BLaER1 (cell line): ENCODE measurements around the gene AQP9.
"Not testable (repeated sequence)": the region's sequence is repeated elsewhere in the genome, so short reads cannot be mapped to it uniquely, and the experiment has no call there.

Experiments used
- H3K27ac ChIP-seq: shearing (Covaris generic); formaldehyde crosslinking; 2 replicates; pipeline ENCODE4 v1.8.1; 2022
- H3K27me3 ChIP-seq: shearing (Covaris generic); formaldehyde crosslinking; 2 replicates; pipeline ENCODE4 v1.8.1; 2022
- H3K36me3 ChIP-seq: shearing (Covaris generic); formaldehyde crosslinking; 2 replicates; pipeline ENCODE4 v1.8.1; 2022
- H3K4me1 ChIP-seq: shearing (Covaris generic); formaldehyde crosslinking; 2 replicates; pipeline ENCODE4 v1.8.1; 2022
- H3K4me2 ChIP-seq: shearing (Covaris generic); formaldehyde crosslinking; 2 replicates; pipeline ENCODE4 v1.8.1; 2022
- H3K4me3 ChIP-seq: shearing (Covaris generic); formaldehyde crosslinking; 2 replicates; pipeline ENCODE4 v1.8.1; 2022
- H3K9ac ChIP-seq: shearing (Covaris generic); formaldehyde crosslinking; 2 replicates; pipeline ENCODE4 v1.8.1; 2022
- H3K9me3 ChIP-seq: shearing (Covaris generic); formaldehyde crosslinking; 2 replicates; pipeline ENCODE4 v1.8.1; 2022
- H4K20me1 ChIP-seq: shearing (Covaris generic); formaldehyde crosslinking; 2 replicates; pipeline ENCODE4 v1.8.1; 2022
- Cebpa-rat ChIP-seq: shearing (Covaris generic); IDR thresholded peaks from 2 replicates; pipeline ENCODE4 v1.8.1; 2022

AQP9 gene

GRCh38 chr15:58138106-58138505 lies at the start of gene AQP9:
AQP9 (plus strand) TSS chr15:58138381; CDS start chr15:58138566, 185 bp downstream.
- TF ChIP-seq Cebpa-rat: no peak
- H3K4me1 ChIP-seq: no peaks in the 10 kb centered on the region
- H3K4me3 ChIP-seq: no peak within 1 kb of the TSS
- no peak within 1 kb of the TSS for H3K9ac ChIP-seq
- no peaks in the 10 kb centered on the region for H3K36me3 ChIP-seq
- no peaks in the 10 kb centered on the region for H3K9me3 ChIP-seq
- H3K27ac ChIP-seq: no peak within 1 kb of the TSS
- H3K27me3 ChIP-seq: no peaks in the 10 kb centered on the region
- H3K4me2 ChIP-seq: no peak within 1 kb of the TSS
- no peaks in the 10 kb centered on the region for H4K20me1 ChIP-seq

GRCh38 chr15:58095415-58095814 lies 42.8 kb upstream of the AQP9 start:
- Histone ChIP-seq H3K9ac (no peak overlapping the region), H3K9me3 (no peaks in the 10 kb centered on the region), H3K4me2 (no peak overlapping the region), H3K4me3 (no peak overlapping the region), H3K4me1 (no peaks in the 10 kb centered on the region), H3K27me3 (no peaks in the 10 kb centered on the region), H3K27ac (no peak overlapping the region), H3K36me3 (no peaks in the 10 kb centered on the region), H4K20me1 (no peaks in the 10 kb centered on the region)
- TF ChIP-seq Cebpa-rat: no peak

GRCh38 chr15:58096529-58097084 lies 41.6 kb upstream of the AQP9 start:
- H3K9ac ChIP-seq: no peak overlapping the region
- no peak overlapping the region for H3K27ac ChIP-seq
- H3K36me3 ChIP-seq: no peaks in the 10 kb centered on the region
- no peaks in the 10 kb centered on the region for H3K9me3 ChIP-seq
- no peaks in the 10 kb centered on the region for H3K4me1 ChIP-seq
- no peaks in the 10 kb centered on the region for H4K20me1 ChIP-seq
- H3K4me2 ChIP-seq: no peak overlapping the region
- H3K4me3 ChIP-seq: no peak overlapping the region
- no peaks in the 10 kb centered on the region for H3K27me3 ChIP-seq
- no peak for TF ChIP-seq Cebpa-rat

- no peak overlapping the region for H3K4me2 ChIP-seq
- H3K9ac ChIP-seq: no peak overlapping the region
- H3K27me3 ChIP-seq: no peaks in the 10 kb centered on the region
- H4K20me1 ChIP-seq: no peaks in the 10 kb centered on the region
- H3K9me3 ChIP-seq: no peaks in the 10 kb centered on the region
- H3K4me1 ChIP-seq: no peaks in the 10 kb centered on the region
- no peaks in the 10 kb centered on the region for H3K36me3 ChIP-seq
- H3K27ac ChIP-seq: no peak overlapping the region
- no peak for TF ChIP-seq Cebpa-rat
- H3K4me3 ChIP-seq: no peak overlapping the region
Measured at GRCh38 chr15:58103482-58103881, 34.7 kb upstream of the AQP9 start.

GRCh38 chr15:58108117-58108516 lies 30.1 kb upstream of the AQP9 start:
- no peaks in the 10 kb centered on the region for H3K27me3 ChIP-seq
- H3K4me3 ChIP-seq: no peak overlapping the region

GRCh38 chr15:58109419-58109818 lies 28.8 kb upstream of the AQP9 start:
- Histone ChIP-seq H3K27ac (no peak overlapping the region), H3K9ac (no peak overlapping the region), H3K9me3 (no peaks in the 10 kb centered on the region), H3K4me3 (no peak overlapping the region), H4K20me1 (no peaks in the 10 kb centered on the region), H3K36me3 (no peaks in the 10 kb centered on the region), H3K4me1 (no peaks in the 10 kb centered on the region), H3K4me2 (no peak overlapping the region), H3K27me3 (no peaks in the 10 kb centered on the region)
- TF ChIP-seq Cebpa-rat: no peak

More at GRCh38 chr15:58108117-58108516, 30.1 kb upstream of the AQP9 start:
- Histone ChIP-seq H3K9me3 (no peaks in the 10 kb centered on the region), H3K27ac (no peak overlapping the region), H3K4me2 (no peak overlapping the region), H4K20me1 (no peaks in the 10 kb centered on the region), H3K36me3 (no peaks in the 10 kb centered on the region), H3K4me1 (no peaks in the 10 kb centered on the region), H3K9ac (no peak overlapping the region)
- no peak for TF ChIP-seq Cebpa-rat

- no peak for TF ChIP-seq Cebpa-rat
- Histone ChIP-seq H3K27me3 (no peaks in the 10 kb centered on the region), H3K36me3 (no peaks in the 10 kb centered on the region), H3K4me1 (no peaks in the 10 kb centered on the region), H4K20me1 (no peaks in the 10 kb centered on the region), H3K9me3 (no peaks in the 10 kb centered on the region), H3K27ac (no peak overlapping the region), H3K4me3 (no peak overlapping the region), H3K9ac (no peak overlapping the region), H3K4me2 (no peak overlapping the region)
Measured at GRCh38 chr15:58110999-58111717, 27.0 kb upstream of the AQP9 start.

- TF ChIP-seq Cebpa-rat: no peak
- Histone ChIP-seq H3K9me3 (no peaks in the 10 kb centered on the region), H3K36me3 (no peaks in the 10 kb centered on the region), H3K4me3 (no peak overlapping the region), H4K20me1 (no peaks in the 10 kb centered on the region), H3K9ac (no peak overlapping the region), H3K27ac (no peak overlapping the region), H3K27me3 (no peaks in the 10 kb centered on the region), H3K4me2 (no peak overlapping the region), H3K4me1 (no peaks in the 10 kb centered on the region)
Measured at GRCh38 chr15:58111718-58112104, 26.5 kb upstream of the AQP9 start.

GRCh38 chr15:58113358-58113757 lies 24.8 kb upstream of the AQP9 start:
- H4K20me1 ChIP-seq, H3K9me3 ChIP-seq, H3K27ac ChIP-seq, H3K4me3 ChIP-seq, H3K4me2 ChIP-seq, H3K4me1 ChIP-seq, H3K36me3 ChIP-seq, H3K27me3 ChIP-seq, H3K9ac ChIP-seq: not testable (repeated sequence)

GRCh38 chr15:58114388-58114787 lies 23.8 kb upstream of the AQP9 start:
- no peaks in the 10 kb centered on the region for H4K20me1 ChIP-seq
- H3K36me3 ChIP-seq: no peaks in the 10 kb centered on the region
- H3K27me3 ChIP-seq: no peaks in the 10 kb centered on the region
- H3K4me3 ChIP-seq: no peak overlapping the region
- H3K27ac ChIP-seq: no peak overlapping the region
- no peak overlapping the region for H3K9ac ChIP-seq
- H3K9me3 ChIP-seq: no peaks in the 10 kb centered on the region
- no peak overlapping the region for H3K4me2 ChIP-seq
- H3K4me1 ChIP-seq: no peaks in the 10 kb centered on the region
- TF ChIP-seq Cebpa-rat: no peak
